Measurements from ENCODE around the gene BEND7. TPM values are rescaled to one million over a fixed set of nuclear protein-coding genes. Genes with fewer than 3 reads are reported as not detected.

Gene BEND7
- total RNA-seq, result 0.81 and 1.6 TPM in 2 replicates

GRCh38 chr10:13528875-13529713 is at the start of gene BEND7:
Gene BEND7 (minus strand): TSS chr10:13529014. CDS start chr10:13528533, 481 bp downstream.

Other genes with a start within 250 kb of the BEND7 start
- gene PHYH, start 228.9 kb downstream of the BEND7 start, total RNA-seq, result 17.0 and 18.8 TPM in 2 replicates
- gene SEPHS1, start 180.7 kb downstream of the BEND7 start, total RNA-seq, result 47.7 and 49.1 TPM in 2 replicates
- 15.7 and 21.5 TPM in 2 replicates for gene PRPF18, start 58.0 kb upstream of the BEND7 start, total RNA-seq